K562 (cell line): ENCODE measurements around the gene RDH13. TPM values are rescaled to one million over a fixed set of nuclear protein-coding genes. Genes with fewer than 3 reads are reported as not detected.

Source experiments
- ATAC-seq: fragments of 200-7000 bp; cut with Tn5 transposase; 3 replicates; pipeline ENCODE4 v1.9.1; 2020; ENCODE audit warnings: moderate library complexity
- BruUV-seq: library from RNA; stranded (reverse); fragments of 400-500 nt; replicated peaks from 2 replicates; lab custom pipeline; 2021; lab: Mats Ljungman, UMichigan
- CTCF ChIA-PET: fragments of 300-600 bp; formaldehyde crosslinking; extraction: SDS; loops from one replicate; lab custom pipeline; 2021; ENCODE audit warnings: low intra/inter-chr PET ratio; lab: Yijun Ruan, JAX
- POLR2A ChIA-PET: fragments of 300-600, 350-650 bp; sonication (Branson Sonifier 250); formaldehyde crosslinking; extraction: SDS; loops from one replicate; lab custom pipeline; 2021; ENCODE audit warnings: antibody characterized with exemption, inconsistent platforms; lab: Yijun Ruan, JAX
- DNase-seq, 4 experiments: peaks; one replicate each; pipeline versions ENCODE4 v3.0.0 to v3.0.0-alpha.2; 2011 to 2018; ENCODE audit warnings: low spot score in 3 of 4, mixed read lengths in 3 of 4; ENCODE audit errors: extremely low read depth in 1 of 4
- FAIRE-seq: peaks from 2 replicates; lab custom pipeline; 2011; peaks lifted over from hg19 to GRCh38; lab: Jason Lieb, UNC
- H2AFZ ChIP-seq: 2 replicates; pipeline ENCODE4 v1.6.0; 2011; ENCODE audit warnings: low read depth, low read length, control low read depth, inconsistent platforms
- H3K27ac ChIP-seq: fragments of 200-600 bp; 3 replicates; pipeline ENCODE4 v1.8.0; 2011; ENCODE audit warnings: low read depth, mild to moderate bottlenecking, control low read depth, inconsistent platforms, low read length, moderate library complexity, mixed read lengths; ENCODE audit errors: extremely low read depth
- H3K27me3 ChIP-seq, 2 experiments: fragments of 300-600 bp in 1 of 2; 2 replicates in 1 of 2; 3 replicates in 1 of 2; pipeline versions ENCODE4 v1.6.0 to v1.8.0; 2011; ENCODE audit warnings: inconsistent platforms in 2 of 2, low read length in 2 of 2, mild to moderate bottlenecking in 1 of 2, mixed read lengths in 1 of 2, moderate library complexity in 1 of 2; ENCODE audit not compliant: control insufficient read depth in 2 of 2, insufficient read depth in 2 of 2
- H3K36me3 ChIP-seq: fragments of 300-600 bp; 3 replicates; pipeline ENCODE4 v1.8.0; 2011; ENCODE audit warnings: mild to moderate bottlenecking, low read length, inconsistent platforms; ENCODE audit not compliant: control insufficient read depth, insufficient read depth
- H3K4me1 ChIP-seq, 2 experiments: fragments of 200-600 bp in 1 of 2; replicated peaks in 1 of 2; 2 replicates in 1 of 2; 3 replicates in 1 of 2; pipeline versions ENCODE4 v1.5.1 to v1.8.0; 2011; ENCODE audit warnings: inconsistent platforms in 2 of 2, low read length in 2 of 2, mild to moderate bottlenecking in 1 of 2, mixed read lengths in 1 of 2, moderate library complexity in 1 of 2; ENCODE audit not compliant: control insufficient read depth in 2 of 2, insufficient read depth in 2 of 2
- H3K4me2 ChIP-seq: 2 replicates; pipeline ENCODE4 v1.6.1; 2011; ENCODE audit warnings: low read length, control low read depth, inconsistent platforms, mixed read lengths; ENCODE audit not compliant: insufficient read depth
- H3K4me3 ChIP-seq: fragments of 200-600 bp; sonication (generic), shearing (Covaris generic); 2 replicates; pipeline ENCODE4 v1.5.1; 2016; ENCODE audit warnings: control low read depth, inconsistent platforms
- H3K79me2 ChIP-seq: fragments of 200-600 bp; 3 replicates; pipeline ENCODE4 v1.8.0; 2011; ENCODE audit warnings: low read length, inconsistent platforms; ENCODE audit not compliant: control insufficient read depth, insufficient read depth
- H3K9ac ChIP-seq, 2 experiments: 2 replicates each; pipeline versions ENCODE4 v1.6.0 to v1.6.1; 2011; ENCODE audit warnings: low read depth in 2 of 2, low read length in 2 of 2, control low read depth in 1 of 2, inconsistent platforms in 1 of 2, mild to moderate bottlenecking in 1 of 2, mixed read lengths in 1 of 2; ENCODE audit not compliant: insufficient read depth in 1 of 2
- H3K9me1 ChIP-seq: one replicate; pipeline ENCODE4 v1.6.0; 2011; ENCODE audit warnings: inconsistent platforms, mild to moderate bottlenecking, low read length, moderate library complexity; ENCODE audit not compliant: control insufficient read depth, insufficient read depth
- H3K9me3 ChIP-seq: replicated peaks from 2 replicates; pipeline ENCODE4 v1.5.1; 2011; ENCODE audit warnings: low read depth, low read length, inconsistent platforms; ENCODE audit not compliant: control insufficient read depth, insufficient read depth
- H4K20me1 ChIP-seq: replicated peaks from 2 replicates; pipeline ENCODE4 v1.6.1; 2011; ENCODE audit warnings: low read length, inconsistent platforms, mixed read lengths; ENCODE audit not compliant: control insufficient read depth, insufficient read depth
- CCAR2 ChIP-seq: fragments of 200-400 bp; formaldehyde crosslinking; IDR thresholded peaks from 2 replicates; pipeline ENCODE4 v1.6.1; 2017; ENCODE audit warnings: mild to moderate bottlenecking, low read depth, low read length
- DMBX1 ChIP-seq: fragments of 250-450 bp; sonication (Bioruptor Pico); IDR thresholded peaks from 2 replicates; pipeline ENCODE4 v1.8.0; 2022; ENCODE audit warnings: inconsistent platforms, mild to moderate bottlenecking, moderate library complexity, borderline replicate concordance
- E2F8 ChIP-seq: fragments of 450-650 bp; IDR thresholded peaks from 2 replicates; pipeline ENCODE4 v1.7.1; 2018; ENCODE audit warnings: mild to moderate bottlenecking, low read depth; ENCODE audit not compliant: partially characterized antibody
- ETS1 ChIP-seq: conservative IDR thresholded peaks from 2 replicates; pipeline ENCODE4 v1.6.1; 2011; ENCODE audit warnings: low read depth, mild to moderate bottlenecking, low read length; ENCODE audit not compliant: control insufficient read depth
- KAT2B ChIP-seq: IDR thresholded peaks from one replicate; pipeline ENCODE4 v1.6.1; 2012; ENCODE audit warnings: low read depth, mild to moderate bottlenecking, control low read depth, inconsistent platforms, low read length, moderate library complexity
- MTA3 ChIP-seq: fragments of 450-650 bp; formaldehyde crosslinking; IDR thresholded peaks from 2 replicates; pipeline ENCODE4 v1.6.1; 2017; ENCODE audit warnings: mild to moderate bottlenecking, borderline replicate concordance
- NR2F6 ChIP-seq: fragments of 450-650 bp; formaldehyde crosslinking; IDR thresholded peaks from 2 replicates; pipeline ENCODE4 v1.4.0; 2020; ENCODE audit warnings: mild to moderate bottlenecking
- POLR2G ChIP-seq: fragments of 200-400 bp; formaldehyde crosslinking; IDR thresholded peaks from 2 replicates; pipeline ENCODE4 v1.6.1; 2017; ENCODE audit warnings: low read depth, mild to moderate bottlenecking, antibody characterized with exemption, low read length, moderate library complexity
- RAD21 ChIP-seq, 2 experiments: fragments of 250-450 bp in 1 of 2; fragments of 450-650 bp in 1 of 2; sonication (Bioruptor Pico) in 1 of 2; formaldehyde crosslinking in 1 of 2; IDR thresholded peaks in 1 of 2; conservative IDR thresholded peaks in 1 of 2; 2 replicates each; pipeline versions ENCODE4 v1.4.0 to v1.8.0; 2020 to 2022; ENCODE audit warnings: mild to moderate bottlenecking in 2 of 2, moderate library complexity in 1 of 2
- TEAD2 ChIP-seq: fragments of 450-650 bp; IDR thresholded peaks from 2 replicates; pipeline ENCODE4 v1.6.1; 2016; ENCODE audit warnings: missing genetic modification characterization, control low read depth, missing compliant biosample characterization
- ZBTB17 ChIP-seq: fragments of 450-650 bp; formaldehyde crosslinking; IDR thresholded peaks from 2 replicates; pipeline ENCODE4 v1.4.0; 2020; ENCODE audit warnings: mild to moderate bottlenecking
- ZBTB33 ChIP-seq: sonication (generic); formaldehyde crosslinking; IDR thresholded peaks from 2 replicates; pipeline ENCODE4 v1.8.1; 2023; ENCODE audit warnings: mild to moderate bottlenecking, missing genetic modification reagents
- ZNF23 ChIP-seq: fragments of 250-450 bp; sonication (Bioruptor Pico); IDR thresholded peaks from 2 replicates; pipeline ENCODE4 v1.4.0; 2020; ENCODE audit warnings: mild to moderate bottlenecking
- ZSCAN29 ChIP-seq: fragments of 450-650 bp; IDR thresholded peaks from 2 replicates; pipeline ENCODE4 v1.6.1; 2017
- WGBS: fragments of 100-300 bp; shearing (Covaris generic); methylation state at CpG from one replicate; pipeline ENCODE4 v1.1.6; 2016; ENCODE audit warnings: low coverage, mixed read lengths; ENCODE audit not compliant: insufficient coverage; ENCODE audit errors: missing lambda C conversion rate; 5-methylcytosine and 5-hydroxymethylcytosine counted together
- in situ Hi-C: fragments of 300-500 bp; cut with MboI; formaldehyde crosslinking; loops from 4 replicates; pipeline ENCODE4 v1.15.0; 2018; ENCODE audit warnings: inconsistent platforms, mixed read lengths
- intact Hi-C: fragments of 100-400 bp; cut with micrococcal nuclease; formaldehyde crosslinking; loops from 2 replicates; pipeline ENCODE4 v1.14.2; 2022
- polyA plus RNA-seq, 8 experiments: library from polyadenylated mRNA; depleted of rRNA in 4 of 8; stranded (reverse) in 5 of 8; unstranded in 3 of 8; fragments of >200 nt; fragmentation: Nextera tagmentation in 2 of 8; fragmentation: Illumina TruSeq in 1 of 8; extraction: Ambion mirVana in 2 of 8; extraction: Trizol in 1 of 8; gene quantifications; 2 replicates each; pipeline versions ENCODE4 v1.2.1 to v1.2.3, GENCODE V29; 2011 to 2014; ENCODE audit warnings: inconsistent platforms in 1 of 8, missing spikeins in 1 of 8
- total RNA-seq, 7 experiments: library from RNA; depleted of rRNA in 6 of 7; stranded (reverse); fragments of >200 nt in 6 of 7; fragmentation: Illumina TruSeq in 2 of 7; extraction: Trizol in 2 of 7; gene quantifications; 2 replicates each; pipeline versions ENCODE4 v1.2.1 to v1.2.3, GENCODE V29; 2011 to 2021; ENCODE audit warnings: low replicate concordance in 1 of 7
- TF ChIP-seq, protein P1 (sequence below): IDR thresholded peaks from 3 replicates; pipeline ENCODE4 v1.6.1; 2011; ENCODE audit warnings: borderline replicate concordance, mild to moderate bottlenecking; ENCODE audit not compliant: insufficient read length, insufficient read depth

The RDH13 gene
- total and polyA plus RNA-seq, 9 of the 15 experiments (the other 6 are each of a cell fraction or from before 2014, with no cell fraction given), result 7.5 to 70.3 (median 39.5) TPM

- no peak for TF ChIP-seq ETS1
- no peak for TF ChIP-seq KAT2B
- no peak for TF ChIP-seq TEAD2 (tag)
- no peak for TF ChIP-seq POLR2G
- TF ChIP-seq MTA3, result no peak
- TF ChIP-seq CCAR2, result no peak
- no peak for TF ChIP-seq RAD21 (CRISPR knock-in tag; conservative IDR thresholded peaks at IDR 0.05 in 1 of 2, IDR thresholded peaks at IDR 0.05 in 1 of 2)
- TF ChIP-seq, protein P1, sequence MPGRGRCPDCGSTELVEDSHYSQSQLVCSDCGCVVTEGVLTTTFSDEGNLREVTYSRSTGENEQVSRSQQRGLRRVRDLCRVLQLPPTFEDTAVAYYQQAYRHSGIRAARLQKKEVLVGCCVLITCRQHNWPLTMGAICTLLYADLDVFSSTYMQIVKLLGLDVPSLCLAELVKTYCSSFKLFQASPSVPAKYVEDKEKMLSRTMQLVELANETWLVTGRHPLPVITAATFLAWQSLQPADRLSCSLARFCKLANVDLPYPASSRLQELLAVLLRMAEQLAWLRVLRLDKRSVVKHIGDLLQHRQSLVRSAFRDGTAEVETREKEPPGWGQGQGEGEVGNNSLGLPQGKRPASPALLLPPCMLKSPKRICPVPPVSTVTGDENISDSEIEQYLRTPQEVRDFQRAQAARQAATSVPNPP, result no peak
- no peak for TF ChIP-seq NR2F6
Observed at GRCh38 chr19:55048446-55048845, 14.5 kb downstream of the RDH13 start (continued).

GRCh38 chr19:55047951-55048350 is 15.0 kb downstream of the RDH13 start:
- Histone ChIP-seq H3K79me2 (peaks cover 16% of the 10 kb centered on the region), H3K4me2 (no peak overlapping the region), H3K4me3 (no peak overlapping the region), H3K9me1 (no peaks in the 10 kb centered on the region), H3K27ac (no peak overlapping the region), H3K9me3 (no peaks in the 10 kb centered on the region), H3K4me1 (peaks cover 1 to 24% of the 10 kb centered on the region in 2 experiments; a peak in 4 of 5 replicates), H2AFZ (no peak overlapping the region), H3K27me3 (no peaks in the 10 kb centered on the region), H4K20me1 (0 out of 2 replicates have a peak, but pooled peaks cover 10% of the 10 kb centered on the region), H3K36me3 (peaks cover 89% of the 10 kb centered on the region), H3K9ac (no peak overlapping the region)
- in situ Hi-C loops (no loop called here), intact Hi-C loops (loop anchor here (10.0 kb wide), 1 partner anchor 163 kb away; no protein-coding TSS in a partner anchor)
- no peak for FAIRE-seq
- no peak for ATAC-seq
- 94% methylated on average over 12 of the region's 12 CpGs for WGBS
- CTCF ChIA-PET, result no interaction called here
- BruUV-seq, result no TSS peak
- POLR2A ChIA-PET, result interaction anchor here (0.7 to 1.0 kb wide), 3 partner anchors 10 to 13 kb away, joined by 3 read pairs; no protein-coding TSS in a partner anchor
- no peak for DNase-seq
- TF ChIP-seq ZNF23 (peak; percentile 76; the same call in 1 of the 2 replicates), ZBTB33 (CRISPR knock-in tag) (0 out of 2 replicates have a peak, but pooled peaks have one; percentile 64), ZBTB17 (CRISPR knock-in tag) (peak; percentile 96), DMBX1 (CRISPR knock-in tag) (no peak), E2F8 (no peak), ZSCAN29 (no peak)
